Measurements from ENCODE around the gene KRT10.
"Not testable (repeated sequence)": the region's sequence is repeated elsewhere in the genome, so short reads cannot be mapped to it uniquely, and the experiment has no call there.

The KRT10 gene

DNA sequence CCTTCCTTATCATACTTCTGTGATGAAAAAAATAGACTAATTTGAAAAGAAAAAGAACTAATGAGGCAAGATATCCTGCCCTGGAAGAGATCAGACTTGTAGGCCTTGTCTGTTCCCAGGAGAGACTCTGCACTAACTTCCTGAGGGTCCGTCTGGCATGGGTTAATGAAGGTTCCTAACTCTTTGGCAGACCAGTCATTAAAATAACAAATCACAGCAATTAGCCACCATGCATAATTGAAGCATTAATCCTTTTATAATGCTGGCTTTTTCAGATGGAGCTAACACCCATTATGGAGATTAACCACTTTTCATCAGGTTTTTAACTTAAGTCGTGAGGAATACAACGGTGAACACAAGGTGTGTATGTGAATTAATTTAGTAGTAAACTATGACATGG, 10.4 kb upstream of the KRT10 start:
- DNase-seq (ENCODE audit: low spot score): no peak

DNA sequence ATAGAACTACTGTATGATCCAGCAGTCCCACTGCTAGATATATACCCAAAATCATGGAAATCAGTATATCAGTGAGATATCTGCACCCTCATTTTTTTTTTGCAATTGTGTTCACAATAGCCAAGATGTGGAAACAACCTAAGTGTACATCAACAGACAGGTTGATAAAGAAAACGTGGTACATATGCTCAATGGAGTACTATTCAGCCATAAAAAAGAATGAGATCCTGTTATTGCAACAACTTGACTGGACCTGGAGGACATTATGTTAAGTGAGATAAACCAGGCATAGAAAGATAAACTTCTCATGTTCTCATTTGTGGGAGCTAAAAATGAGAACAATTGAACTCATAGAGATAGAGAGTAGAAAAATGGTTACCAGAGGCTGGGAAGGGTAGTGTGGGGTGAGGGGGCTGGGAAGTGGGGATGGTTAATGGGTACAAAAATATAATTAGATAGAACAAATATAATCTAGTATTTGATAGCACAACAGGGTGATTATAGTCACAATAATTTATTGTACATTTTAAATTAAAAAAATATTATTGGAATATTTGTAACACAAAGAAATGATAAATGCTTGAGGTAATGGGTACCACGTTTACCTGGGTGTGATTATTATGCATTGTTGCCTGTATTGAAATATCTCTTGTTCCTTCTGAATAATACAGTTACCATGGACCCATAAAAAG, 7.8 kb upstream of the KRT10 start:
- DNase-seq (ENCODE audit: low spot score): no peak

DNA sequence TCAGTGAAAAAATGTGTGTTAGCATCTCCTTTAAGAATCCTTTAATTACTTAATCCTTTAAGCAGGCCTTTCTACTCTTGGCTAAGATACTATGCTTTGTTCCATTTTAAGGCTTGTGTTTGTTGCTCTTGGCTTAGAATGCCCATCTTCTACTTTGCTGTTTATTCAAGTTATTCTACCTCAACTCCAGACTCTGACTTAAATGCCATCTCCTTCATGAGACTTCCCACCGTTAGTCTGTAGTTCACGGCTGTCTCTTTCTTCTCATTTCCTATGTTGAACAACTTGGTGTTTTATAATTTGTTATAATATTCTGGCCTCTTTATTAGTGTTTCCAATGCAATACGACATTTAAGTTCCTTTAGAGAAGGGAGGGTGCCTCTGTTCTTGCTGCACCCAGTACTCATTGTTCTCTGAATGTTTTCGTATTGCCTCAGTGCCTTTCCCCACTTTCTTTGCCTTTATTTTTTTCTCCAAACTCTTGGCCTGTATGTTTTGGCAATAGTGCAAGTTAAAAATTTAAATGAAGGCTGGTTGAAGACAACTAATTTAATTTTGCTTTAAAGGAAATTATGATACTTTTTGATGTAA, 6.1 kb upstream of the KRT10 start:
- DNase-seq (ENCODE audit: low spot score): peak; percentile 12

DNA sequence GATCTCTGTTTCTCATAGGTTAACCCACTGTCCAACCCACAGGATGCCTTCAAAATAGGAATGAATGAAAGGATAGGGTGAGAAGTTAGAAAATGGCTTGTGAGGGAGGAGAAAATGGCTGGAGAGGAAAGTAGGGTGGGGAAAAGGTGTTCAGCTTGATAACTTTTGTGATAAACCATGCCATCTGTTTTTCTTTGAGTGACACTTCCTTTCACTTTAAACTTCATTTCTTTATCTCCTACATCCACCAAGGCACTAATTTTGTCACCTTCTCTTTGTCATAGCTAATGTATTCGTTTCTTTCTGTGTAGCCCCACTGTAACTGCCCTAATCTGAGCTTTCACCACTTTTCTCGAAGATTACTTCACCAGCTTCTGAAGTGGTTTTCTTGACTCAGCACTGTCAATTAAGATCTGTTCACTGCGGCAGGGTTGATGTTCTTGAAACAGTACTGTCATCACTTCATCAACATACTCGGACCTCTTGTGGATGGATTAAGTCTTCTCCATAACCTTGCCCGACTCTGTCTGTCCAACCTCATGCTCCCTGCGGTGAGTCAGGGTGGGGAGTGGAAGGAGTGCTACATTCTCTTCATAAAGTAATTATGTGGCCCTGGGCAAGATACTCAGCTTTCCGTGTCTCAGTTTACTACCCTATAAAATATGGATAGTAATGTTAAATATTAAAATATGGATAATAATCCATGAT, 5.5 kb upstream of the KRT10 start:
- no peak for DNase-seq (ENCODE audit: low spot score)

DNA sequence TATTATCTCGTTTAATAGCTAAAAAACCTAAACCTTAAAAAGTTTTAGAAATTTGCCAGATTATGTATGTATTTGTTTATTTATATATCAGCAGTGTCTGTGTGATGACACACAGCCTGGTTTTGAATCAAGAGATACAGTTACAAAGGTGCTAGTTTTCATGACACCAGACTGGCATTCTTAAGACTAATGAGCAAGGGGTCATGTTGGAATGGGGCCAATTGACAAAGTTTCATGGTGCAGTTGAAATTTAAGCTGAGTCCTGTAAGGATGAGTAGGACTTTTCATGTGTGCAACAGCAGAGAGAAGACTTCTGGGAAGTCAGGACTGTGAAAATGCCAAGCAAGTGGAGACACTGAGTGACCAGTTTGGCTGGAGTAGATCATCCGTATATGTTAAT, 3.2 kb upstream of the KRT10 start:
- no peak for DNase-seq (ENCODE audit: low spot score)

DNA sequence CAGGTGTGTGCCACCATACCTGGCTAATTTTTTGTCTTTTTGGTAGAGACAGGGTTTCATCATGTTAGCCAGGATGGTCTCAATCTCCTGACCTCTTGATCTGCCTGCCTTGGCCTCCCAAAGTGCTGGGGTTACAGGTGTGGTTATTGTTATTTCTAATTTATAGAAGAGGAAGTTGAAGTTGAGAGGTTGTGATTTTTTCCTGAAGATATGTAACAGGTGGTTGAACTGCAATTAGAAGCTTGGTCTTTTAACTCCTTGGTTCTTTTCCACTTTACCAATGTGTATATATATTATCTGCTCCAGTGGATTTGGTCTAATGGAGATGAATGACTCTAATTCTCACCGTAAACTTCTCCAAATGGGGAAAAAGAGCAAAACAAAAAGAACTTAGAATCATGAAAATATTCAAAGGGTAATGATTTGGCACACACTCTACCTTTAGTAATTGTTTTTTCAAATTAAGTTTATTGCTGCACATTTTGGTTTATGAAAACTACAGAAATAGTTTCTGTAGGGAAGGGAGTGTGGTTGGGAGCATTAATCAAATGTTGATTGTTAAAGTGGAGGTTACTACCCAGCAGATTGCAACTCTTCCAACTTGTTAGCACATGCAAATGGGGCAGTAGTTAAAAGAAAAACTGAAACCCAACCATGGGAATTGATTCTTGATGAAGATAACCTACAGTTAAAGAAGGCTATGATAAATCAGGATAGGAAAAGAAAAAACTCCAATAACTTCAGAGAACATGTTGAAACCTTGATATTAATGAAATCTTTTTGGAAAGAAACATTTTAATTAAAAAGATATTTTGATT, 1.8 kb upstream of the KRT10 start:
- no peak for DNase-seq (ENCODE audit: low spot score)

DNA sequence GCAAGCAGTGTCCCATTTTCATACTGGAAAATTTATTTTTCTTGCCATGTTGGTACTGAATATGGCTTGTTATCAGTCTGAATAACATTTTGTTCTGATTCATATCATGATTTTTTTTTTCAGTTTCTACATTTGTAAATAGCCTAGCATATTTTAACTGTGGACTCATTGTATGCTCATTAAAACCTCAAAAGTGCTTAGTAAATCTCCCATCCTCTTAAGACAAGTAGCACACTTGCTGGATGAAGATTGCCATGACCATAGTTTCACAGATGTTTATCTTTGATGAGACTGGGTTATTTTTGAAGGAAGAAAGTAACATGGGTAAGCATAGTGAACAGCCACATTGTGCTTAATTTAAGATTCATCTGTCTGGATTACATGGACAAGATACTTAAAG, 878 bp downstream of the KRT10 start:
- DNase-seq (ENCODE audit: low spot score): no peak

DNA sequence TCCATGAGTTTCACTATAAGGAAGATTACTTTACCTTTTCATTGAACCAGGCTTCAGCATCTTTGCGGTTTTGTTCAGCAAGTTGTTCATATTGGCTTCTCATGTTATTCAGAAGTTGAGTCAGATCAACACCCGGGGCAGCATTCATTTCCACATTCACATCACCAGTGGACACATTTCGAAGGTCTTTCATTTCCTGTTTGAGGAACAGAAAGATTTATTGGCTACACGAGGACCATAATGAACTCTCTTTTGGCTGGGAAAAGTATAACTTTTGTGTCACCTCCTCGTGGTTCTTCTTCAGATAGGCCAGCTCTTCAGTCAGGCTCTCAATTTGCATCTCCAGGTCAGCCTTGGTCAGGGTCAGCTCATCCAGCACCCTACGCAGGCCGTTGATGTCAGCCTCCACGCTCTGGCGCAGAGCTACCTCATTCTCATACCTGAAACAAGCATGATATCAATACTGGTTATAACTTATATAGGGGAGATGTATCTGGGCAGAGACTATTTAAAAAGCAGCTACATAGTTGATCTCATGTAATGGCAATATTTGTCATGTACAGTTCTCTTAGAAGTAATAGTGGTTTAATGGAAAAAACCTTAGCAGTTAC, 2.1 kb downstream of the KRT10 start:
- DNase-seq (ENCODE audit: low spot score): no peak

DNA sequence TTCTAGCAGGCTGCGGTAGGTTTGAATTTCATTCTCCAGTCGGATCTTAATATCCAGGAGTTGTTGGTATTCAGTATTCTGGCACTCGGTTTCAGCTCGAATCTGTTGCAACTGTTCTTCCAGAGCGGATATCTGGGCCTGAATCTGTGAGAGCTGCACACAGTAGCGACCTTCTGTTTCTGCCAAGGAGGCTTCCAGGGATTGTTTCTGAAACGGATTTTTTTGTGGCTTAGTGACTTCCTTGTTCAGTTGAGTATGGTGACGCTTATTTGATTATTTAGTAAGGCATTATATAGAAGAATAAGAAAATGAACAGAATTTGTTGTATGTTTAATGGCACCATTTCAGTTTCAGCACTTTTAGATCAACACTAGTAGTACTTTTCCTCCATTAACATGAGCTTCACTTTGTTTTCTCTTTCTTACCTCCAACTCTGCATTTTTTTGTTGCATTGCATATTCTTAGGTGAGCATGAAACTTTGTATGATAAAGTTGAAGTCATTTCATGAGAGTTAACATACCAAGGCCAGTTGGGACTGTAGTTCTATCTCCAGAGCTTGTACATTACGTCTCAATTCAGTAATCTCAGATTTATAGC, 2.8 kb downstream of the KRT10 start:
- peak; percentile 13 for DNase-seq (ENCODE audit: low spot score)

DNA sequence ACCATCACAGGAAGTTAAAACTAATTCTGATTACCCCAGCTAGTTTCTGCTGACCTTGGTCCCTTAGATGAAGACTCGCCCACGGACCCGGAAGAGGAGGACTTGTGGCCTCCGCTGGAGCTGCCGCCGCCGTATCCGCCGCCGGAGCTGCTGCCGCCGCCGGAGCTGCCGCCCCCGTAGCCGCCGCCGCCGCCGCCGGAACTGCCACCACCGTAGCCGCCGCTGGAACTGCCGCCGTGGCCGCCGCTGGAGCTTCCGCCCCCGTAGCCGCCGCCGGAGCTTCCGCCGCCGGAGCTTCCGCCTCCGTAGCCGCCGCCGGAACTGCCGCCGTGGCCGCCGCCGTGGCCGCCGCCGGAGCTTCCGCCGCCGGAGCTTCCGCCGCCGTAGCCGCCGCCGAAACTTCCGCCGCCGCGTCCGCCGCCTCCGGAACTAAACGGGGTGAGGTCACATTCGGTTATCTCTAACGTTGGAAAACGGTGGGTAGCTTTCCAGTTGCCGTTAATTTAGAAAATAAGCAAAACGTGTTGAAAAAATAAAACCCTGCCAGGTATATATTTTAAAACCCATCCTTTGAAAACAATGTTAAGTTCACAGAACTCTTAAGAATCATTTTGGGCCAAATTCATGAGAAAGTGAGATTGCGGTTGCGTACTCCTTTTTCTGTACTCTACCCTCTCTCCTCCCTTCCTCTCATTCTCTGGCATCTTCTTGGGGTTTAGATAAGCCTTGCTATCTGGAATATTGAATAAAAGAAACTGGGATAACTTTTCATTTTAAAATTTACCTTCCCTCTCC, 3.5 kb downstream of the KRT10 start:
- peak; percentile 71 for DNase-seq (ENCODE audit: low spot score)

DNA sequence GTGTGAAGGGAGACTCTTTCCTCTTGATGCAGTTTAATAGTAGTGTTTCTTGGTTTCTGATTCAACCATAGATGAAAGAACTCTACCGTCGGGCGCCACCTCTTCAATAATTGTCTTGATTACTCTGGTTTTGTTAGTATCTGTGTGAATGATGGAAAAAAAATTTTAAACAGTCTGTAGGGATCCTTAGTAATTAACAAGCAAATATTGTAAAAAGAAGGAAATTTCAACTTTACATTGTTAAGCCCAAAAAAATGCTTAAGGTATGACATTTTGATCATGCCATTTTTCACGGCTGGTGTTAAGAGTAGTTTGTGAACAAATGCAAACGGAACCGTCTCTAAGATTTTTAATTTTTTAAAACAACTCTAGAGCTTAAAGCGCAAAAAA, 4.1 kb downstream of the KRT10 start:
- no peak for DNase-seq (ENCODE audit: low spot score)

DNA sequence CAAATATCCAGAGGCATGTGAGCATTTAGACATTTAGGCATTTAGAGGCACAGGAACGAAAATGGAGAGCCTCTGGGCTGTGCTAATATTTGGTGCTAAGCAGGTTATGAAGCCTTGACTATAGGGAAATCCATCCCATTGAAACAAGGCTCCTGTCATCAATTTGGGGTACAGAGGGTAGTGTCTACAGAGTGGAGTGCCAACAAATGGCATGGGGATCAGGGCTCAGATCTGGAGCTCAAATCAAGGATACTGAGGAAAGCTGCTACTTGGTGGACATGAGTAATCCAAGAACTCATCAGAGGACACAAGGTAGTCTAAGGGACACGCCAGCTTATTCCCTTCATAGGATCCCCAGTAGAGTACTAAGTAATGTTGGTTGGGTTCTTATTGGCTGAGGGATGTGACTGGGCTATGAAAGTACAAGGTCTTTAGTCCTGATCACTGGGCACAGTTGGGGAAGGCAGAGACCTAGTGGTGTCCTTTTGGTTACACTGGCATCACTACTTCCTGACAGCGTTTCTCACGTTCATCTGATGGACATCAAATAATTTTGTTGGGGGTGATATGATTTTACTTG, 5.2 kb downstream of the KRT10 start:
- no peak for DNase-seq (ENCODE audit: low spot score)

DNA sequence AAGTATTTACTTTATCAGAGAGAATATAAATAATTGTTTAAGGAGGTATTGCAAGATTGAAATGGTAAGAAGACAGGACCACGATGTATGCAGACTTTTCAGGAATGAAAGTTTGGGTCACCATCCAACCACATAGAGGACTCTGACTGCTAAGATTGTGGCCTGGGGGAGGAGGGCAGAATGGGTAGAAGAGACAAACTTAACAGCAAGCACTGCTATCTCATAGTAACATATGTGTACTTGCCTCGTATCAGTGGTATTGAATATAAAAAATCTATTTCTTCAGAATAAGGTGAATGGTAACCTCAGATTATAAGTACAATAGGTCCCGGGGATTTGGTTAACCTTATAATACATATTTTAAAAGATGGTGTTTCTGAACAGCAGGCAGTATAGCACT, 5.8 kb downstream of the KRT10 start:
- DNase-seq (ENCODE audit: low spot score): no peak

DNA sequence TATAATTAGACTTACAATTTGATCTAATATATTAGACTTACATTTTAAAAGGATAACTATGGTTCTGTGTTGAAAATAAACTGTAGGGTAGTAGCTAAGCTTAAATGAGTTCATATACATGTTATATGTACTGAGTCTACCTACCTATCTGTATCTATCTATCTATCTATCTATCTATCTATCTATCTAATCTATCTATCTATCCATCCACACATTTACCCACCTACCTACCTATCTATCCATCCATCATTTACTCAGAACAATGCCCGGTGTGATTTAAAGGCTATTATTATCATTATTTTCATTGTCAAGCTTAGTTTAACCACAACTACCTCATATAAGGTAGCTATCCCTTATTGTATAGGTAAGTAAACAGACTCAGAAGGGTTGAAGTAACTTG, 7.0 kb downstream of the KRT10 start:
- DNase-seq (ENCODE audit: low spot score): no peak

DNA sequence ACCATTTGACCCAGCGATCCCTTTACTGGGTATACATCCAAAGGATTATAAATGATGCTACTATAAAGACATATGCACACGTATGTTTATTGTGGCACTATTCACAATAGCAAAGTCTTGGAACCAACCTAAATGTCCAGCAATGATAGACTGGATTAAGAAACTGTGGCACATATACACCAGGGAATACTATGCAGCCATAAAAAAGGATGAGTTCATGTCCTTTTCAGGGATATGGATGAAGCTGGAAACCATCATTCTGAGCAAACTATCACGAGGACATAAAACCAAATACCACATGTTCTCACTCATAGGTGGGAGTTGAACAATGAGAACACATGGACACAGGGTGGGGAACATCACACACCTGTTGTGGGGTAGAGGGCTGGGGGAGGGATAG, 7.8 kb downstream of the KRT10 start:
- DNase-seq (ENCODE audit: low spot score): not testable (repeated sequence)

DNA sequence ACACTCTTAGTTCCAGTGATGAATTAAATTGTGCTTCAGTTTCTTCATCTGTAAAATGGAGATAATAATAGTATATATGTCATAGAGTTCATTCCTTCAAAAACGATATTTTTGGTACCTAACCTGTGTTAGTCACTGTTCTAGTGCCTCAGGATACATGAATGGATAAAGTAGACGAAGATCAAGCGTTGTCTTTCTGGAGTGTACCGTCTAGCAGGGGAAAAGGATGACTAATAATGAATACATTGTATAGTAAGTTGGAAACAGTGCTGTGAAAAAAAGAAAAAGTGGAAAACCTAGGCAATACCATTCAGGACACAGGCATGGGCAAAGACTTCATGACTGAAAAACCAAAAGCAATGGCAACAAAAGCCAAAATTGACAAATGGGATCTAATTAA, 8.6 kb downstream of the KRT10 start:
- DNase-seq (ENCODE audit: low spot score): no peak

DNA sequence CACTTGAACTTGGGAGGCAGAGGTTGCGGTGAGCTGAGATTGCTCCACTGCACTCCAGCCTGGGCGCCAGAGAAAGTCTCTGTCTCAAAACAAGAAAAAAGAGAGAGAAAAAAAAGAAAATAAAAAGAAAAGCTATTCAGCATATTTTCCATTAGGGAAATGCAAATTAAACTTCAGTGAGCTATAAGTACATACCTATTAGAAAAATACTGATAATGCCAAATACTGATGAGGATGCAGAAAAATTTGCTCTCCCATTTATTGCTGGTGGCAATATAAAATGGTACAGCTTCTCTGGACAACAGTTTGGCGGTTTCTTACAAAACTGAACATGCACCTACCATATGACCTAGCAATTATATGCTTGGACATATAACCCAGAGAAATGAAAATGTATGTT, 9.8 kb downstream of the KRT10 start:
- DNase-seq (ENCODE audit: low spot score): no peak

DNA sequence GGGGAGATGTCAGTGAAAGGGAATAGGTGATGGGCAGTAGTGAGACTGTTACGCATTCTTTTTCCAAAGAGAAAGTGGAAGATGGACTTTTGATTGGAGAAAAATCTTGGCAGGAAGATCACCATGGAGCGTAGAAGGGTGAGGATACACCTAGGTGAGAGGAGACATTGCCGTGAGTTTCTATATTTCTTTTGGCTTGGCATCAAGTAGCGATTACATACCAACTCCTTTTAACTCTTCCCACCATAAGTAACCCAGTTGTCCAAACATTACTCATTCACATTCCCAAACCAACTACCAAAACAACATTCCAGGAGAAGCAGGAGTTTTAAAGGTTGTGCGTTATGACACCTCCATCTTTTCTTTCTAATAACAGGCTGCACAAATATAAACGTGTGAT, 11.9 kb downstream of the KRT10 start:
- DNase-seq (ENCODE audit: low spot score): no peak

DNA sequence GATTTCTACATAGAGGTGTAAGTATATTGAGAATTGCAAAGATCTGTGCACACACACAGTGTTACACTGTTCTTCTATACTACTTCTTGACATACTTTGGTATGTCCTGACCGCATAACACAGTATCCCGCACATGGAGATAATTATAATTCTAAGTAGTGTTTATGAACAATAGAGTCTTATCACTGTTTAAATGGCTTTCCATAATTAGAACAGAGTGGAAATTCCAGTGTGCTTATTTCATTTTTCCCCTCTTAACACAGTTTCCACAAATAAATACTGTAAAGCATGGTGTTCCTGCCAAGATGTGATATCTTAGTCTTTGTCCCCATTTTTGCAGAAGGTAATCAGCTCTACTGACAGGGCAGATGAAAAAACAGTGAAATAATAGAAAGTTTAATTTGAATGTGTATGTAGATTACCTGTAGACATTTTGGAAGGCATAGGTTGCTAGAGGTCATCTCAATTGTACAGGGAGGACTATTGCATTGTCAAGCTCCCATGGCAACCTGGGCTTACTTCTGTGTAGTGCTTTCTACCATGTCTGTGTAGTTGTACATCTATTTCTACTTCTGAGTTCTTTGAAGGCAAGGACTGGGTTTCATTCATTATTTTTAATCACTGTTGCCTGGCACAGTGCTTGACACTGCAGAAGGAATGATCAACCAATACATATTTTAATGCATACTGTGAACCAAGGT, 12.5 kb downstream of the KRT10 start:
- DNase-seq (ENCODE audit: low spot score): no peak

DNA sequence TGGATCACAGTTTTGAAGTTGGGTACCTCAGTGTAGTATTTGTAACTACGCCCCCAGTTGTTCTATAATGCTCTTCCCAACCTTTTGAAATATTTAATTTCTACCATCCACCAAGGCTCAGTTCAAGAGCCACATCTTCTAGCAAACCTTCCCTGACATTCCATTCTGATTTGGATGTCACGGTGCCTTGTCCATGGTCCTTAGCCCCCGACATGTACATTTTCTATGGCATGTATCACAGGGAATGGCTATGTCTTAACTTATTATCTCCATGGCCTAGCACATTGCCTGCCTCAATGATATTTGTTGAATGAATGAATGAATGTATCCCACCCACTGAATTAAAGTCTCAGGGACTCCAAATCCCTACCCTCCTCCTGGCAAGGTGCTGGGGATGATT, 16.3 kb downstream of the KRT10 start:
- no peak for DNase-seq (ENCODE audit: low spot score)
